Sigmoid colon (tissue), 7 donors: ENCODE results near the gene TPSD1. TPM values are rescaled to one million over a fixed set of nuclear protein-coding genes. Genes with fewer than 3 reads are reported as not detected.

Source experiments
- DNase-seq: peaks from one replicate; pipeline ENCODE4 v3.0.0-alpha.2; 2019
- H3K27ac ChIP-seq, 4 donors: fragments of 200-600 bp; sonication (generic); one replicate each; pipeline ENCODE4 v1.5.1; 2016 to 2019; ENCODE audit warnings: mild to moderate bottlenecking in 1 of 4
- H3K27me3 ChIP-seq, 3 donors: fragments of 200-600 bp; sonication (generic); one replicate each; pipeline ENCODE4 v1.5.1; 2019; ENCODE audit warnings: mild to moderate bottlenecking in 1 of 3
- H3K36me3 ChIP-seq, 4 donors: fragments of 200-600 bp; sonication (generic); one replicate each; pipeline ENCODE4 v1.5.1; 2016 to 2019
- H3K4me1 ChIP-seq, 4 donors: fragments of 200-600 bp; sonication (generic); one replicate each; pipeline ENCODE4 v1.5.1; 2017 to 2019
- H3K4me3 ChIP-seq, 4 donors: fragments of 200-600 bp; sonication (generic); one replicate each; pipeline ENCODE4 v1.5.1; 2017 to 2019; ENCODE audit warnings: mild to moderate bottlenecking in 2 of 4, moderate library complexity in 1 of 4
- H3K9me3 ChIP-seq, 4 donors: fragments of 200-600 bp in 3 of 4; sonication (generic) in 3 of 4; one replicate each; pipeline versions ENCODE4 v1.5.1 to v1.6.1; 2013 to 2019
- EP300 ChIP-seq, 4 donors: sonication (generic); formaldehyde crosslinking; IDR thresholded peaks; one replicate each; pipeline ENCODE4 v1.6.1; 2017; ENCODE audit warnings: antibody characterized with exemption in 4 of 4
- POLR2A ChIP-seq, 2 donors: fragments of 450-650 bp; IDR thresholded peaks; one replicate each; pipeline ENCODE4 v1.6.1; 2016; ENCODE audit warnings: antibody characterized with exemption in 2 of 2, mild to moderate bottlenecking in 2 of 2, moderate library complexity in 2 of 2
- POLR2AphosphoS5 ChIP-seq, 4 donors: sonication (generic); formaldehyde crosslinking; IDR thresholded peaks; one replicate each; pipeline ENCODE4 v1.6.1; 2017; ENCODE audit warnings: antibody characterized with exemption in 4 of 4
- WGBS, 2 donors: extraction: QIAGEN DNeasy Blood & Tissue Kit; methylation state at CpG; one replicate each; pipeline ENCODE4 v1.1.7; 2013; 5-methylcytosine and 5-hydroxymethylcytosine counted together
- intact Hi-C: fragments of 100-400 bp; cut with DNase I; formaldehyde crosslinking; loops from one replicate; pipeline ENCODE4 v1.15.1; 2023
- polyA plus RNA-seq, 3 donors: library from polyadenylated mRNA; stranded (reverse); fragments of 200-250 nt; gene quantifications; one replicate each; pipeline ENCODE4 v1.2.3, GENCODE V29; 2013
- total RNA-seq, 4 donors: library from RNA; depleted of rRNA; stranded (reverse); fragments of >200 nt; gene quantifications; one replicate each; pipeline ENCODE4 v1.1.0, GENCODE V29; 2016
- TF ChIP-seq, protein P1 (sequence below), 4 experiments: fragments of 450-650 bp in 3 of 4; fragments of 200-600 bp in 1 of 4; IDR thresholded peaks; one replicate each; pipeline ENCODE4 v1.5.1; 2016 to 2019; ENCODE audit warnings: antibody characterized with exemption in 4 of 4, mild to moderate bottlenecking in 3 of 4, moderate library complexity in 2 of 4
- donor health status: healthy with polysubstance abuse.
- donor health status: Bipolar disorder and iron deficiency.
- donor health status: healthy.

Gene TPSD1
- total and polyA plus RNA-seq, 7 donors, result 0.71 to 5.3 (median 1.2) TPM; not detected in 4

DNA sequence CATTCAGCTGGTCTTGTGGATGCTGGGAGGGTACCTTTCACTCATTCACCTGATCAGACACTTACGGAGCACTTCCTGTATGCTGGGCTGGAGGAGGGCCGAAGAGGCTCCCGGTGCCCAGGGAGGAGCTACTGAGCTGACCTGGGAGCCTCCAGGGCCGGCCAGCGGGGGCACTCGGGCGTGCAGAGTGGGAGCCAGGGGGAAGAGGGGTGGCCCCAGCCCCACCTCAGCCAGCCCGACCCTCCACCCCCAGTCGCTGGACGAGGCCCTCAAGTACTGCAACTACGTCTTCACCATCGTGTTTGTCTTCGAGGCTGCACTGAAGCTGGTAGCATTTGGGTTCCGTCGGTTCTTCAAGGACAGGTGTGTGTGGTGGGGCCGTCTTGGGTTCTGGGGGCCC is 41.1 kb upstream of the TPSD1 start:
- Histone ChIP-seq H3K36me3 (peaks cover 72 to 100% (median 96%) of the 10 kb centered on the region in 4 donors), H3K9me3 (no peaks in the 10 kb centered on the region), H3K27me3 (no peaks in the 10 kb centered on the region), H3K27ac (no peak overlapping the region), H3K4me1 (no peaks in the 10 kb centered on the region), H3K4me3 (no peak overlapping the region)
- TF ChIP-seq POLR2AphosphoS5 (IDR thresholded peaks at IDR 0.05) (no peak), POLR2A (IDR thresholded peaks at IDR 0.05) (no peak), EP300 (IDR thresholded peaks at IDR 0.05) (no peak)
- TF ChIP-seq, protein P1, sequence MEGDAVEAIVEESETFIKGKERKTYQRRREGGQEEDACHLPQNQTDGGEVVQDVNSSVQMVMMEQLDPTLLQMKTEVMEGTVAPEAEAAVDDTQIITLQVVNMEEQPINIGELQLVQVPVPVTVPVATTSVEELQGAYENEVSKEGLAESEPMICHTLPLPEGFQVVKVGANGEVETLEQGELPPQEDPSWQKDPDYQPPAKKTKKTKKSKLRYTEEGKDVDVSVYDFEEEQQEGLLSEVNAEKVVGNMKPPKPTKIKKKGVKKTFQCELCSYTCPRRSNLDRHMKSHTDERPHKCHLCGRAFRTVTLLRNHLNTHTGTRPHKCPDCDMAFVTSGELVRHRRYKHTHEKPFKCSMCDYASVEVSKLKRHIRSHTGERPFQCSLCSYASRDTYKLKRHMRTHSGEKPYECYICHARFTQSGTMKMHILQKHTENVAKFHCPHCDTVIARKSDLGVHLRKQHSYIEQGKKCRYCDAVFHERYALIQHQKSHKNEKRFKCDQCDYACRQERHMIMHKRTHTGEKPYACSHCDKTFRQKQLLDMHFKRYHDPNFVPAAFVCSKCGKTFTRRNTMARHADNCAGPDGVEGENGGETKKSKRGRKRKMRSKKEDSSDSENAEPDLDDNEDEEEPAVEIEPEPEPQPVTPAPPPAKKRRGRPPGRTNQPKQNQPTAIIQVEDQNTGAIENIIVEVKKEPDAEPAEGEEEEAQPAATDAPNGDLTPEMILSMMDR (IDR thresholded peaks at IDR 0.05), result no peak
- WGBS, 2 donors, result 65 to 82% methylated on average over 16 of the region's 16 CpGs
- no peak for DNase-seq
- intact Hi-C loops, result no loop called here

DNA sequence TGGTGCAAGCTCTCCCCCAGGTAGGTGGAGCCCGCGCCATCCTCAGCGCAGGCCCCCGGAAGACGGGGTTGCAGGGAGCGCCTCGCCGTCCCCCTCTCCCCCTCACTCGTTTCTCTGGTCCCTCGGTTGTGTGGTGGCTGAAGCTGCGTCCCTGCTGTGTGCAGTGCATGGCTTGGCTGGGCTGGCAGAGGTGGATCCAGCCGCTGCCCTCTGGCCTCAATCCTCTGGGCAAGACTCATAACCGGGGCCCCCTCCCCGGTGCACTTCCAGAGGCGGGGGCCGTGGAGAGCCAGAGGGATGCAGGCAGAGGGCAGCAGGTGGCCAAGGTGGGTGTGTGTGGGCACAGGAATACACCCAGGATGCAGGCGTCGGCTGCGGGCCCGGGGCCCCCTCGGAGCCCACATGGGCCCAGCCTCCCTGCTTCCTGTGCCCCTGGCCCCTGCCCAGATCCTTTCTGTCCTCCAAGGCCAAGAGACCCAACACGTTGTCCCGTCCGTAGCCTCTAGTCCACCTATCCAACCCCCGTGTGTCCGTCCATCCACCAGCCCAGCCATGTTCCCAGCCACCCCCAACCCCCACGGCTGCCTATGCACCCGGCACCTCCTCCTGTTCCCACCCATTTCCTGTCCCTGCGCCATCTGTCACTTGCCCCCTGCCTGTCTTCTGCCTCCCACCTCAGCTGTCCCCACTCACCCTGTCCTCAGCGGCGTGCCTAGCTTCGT is 40.1 kb upstream of the TPSD1 start:
- intact Hi-C loops, result no loop called here
- 62 to 74% methylated on average over 32 of the region's 32 CpGs for WGBS, 2 donors
- Histone ChIP-seq H3K27ac (no peak overlapping the region), H3K4me1 (peaks cover 0 to 6% (median 0%) of the 10 kb centered on the region in 4 donors), H3K36me3 (peaks cover 68 to 100% (median 95%) of the 10 kb centered on the region in 4 donors), H3K4me3 (no peak overlapping the region), H3K27me3 (no peaks in the 10 kb centered on the region), H3K9me3 (no peaks in the 10 kb centered on the region)
- DNase-seq, result no peak
- TF ChIP-seq EP300 (IDR thresholded peaks at IDR 0.05) (no peak), POLR2A (IDR thresholded peaks at IDR 0.05) (no peak), POLR2AphosphoS5 (IDR thresholded peaks at IDR 0.05) (no peak)
- TF ChIP-seq, protein P1 (IDR thresholded peaks at IDR 0.05), result no peak

DNA sequence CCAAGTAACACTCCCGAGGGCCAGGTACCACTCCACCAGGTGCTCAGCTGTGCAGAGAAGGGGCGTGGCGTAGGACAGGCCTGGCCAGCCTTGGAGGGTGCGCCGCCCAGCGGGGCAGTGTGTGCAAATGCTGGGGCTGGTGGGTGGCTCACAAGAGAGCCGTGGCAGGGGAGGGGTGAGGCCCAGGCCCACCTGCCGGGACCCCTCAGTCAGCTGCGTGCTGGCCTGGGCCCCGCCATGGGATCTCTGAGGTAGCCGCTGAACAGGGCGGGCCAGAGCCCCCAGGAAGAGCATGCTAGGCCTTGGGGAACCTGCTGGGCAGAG is 39.6 kb upstream of the TPSD1 start:
- WGBS, 2 donors, result 40 to 82% methylated on average over 12 of the region's 12 CpGs

DNA sequence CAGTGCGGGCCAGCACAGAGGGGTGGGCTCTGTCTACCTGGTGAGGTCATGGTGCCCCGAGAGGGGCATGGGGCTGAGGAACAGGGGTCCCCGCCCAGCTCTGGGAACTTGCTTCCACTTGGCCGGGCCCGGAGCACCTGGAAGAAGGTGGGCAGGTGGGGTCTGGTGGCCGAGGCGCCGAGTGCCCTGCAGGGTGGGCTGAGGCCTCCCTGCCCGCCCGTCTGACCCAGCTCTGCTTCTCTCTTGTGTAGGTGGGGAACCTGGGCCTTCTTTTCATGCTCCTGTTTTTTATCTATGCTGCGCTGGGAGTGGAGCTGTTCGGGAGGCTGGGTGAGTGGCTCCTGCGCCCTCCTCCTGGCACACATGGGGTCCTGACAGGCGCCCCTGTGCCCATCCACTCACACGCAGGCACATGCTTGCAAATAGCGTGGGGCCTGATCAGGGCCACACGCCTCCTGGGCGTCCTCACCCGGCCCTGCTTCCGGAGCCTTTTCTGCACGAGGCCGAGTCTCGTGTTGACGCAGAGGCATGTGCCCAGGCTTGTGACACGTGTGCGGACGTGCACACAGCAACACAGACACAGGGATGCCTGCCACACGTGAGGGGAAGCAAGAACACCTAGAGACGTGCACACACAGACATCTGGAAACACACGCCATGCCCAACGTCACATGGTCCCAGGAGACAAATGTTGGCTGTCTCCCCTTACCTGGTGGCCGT is 39.0 kb upstream of the TPSD1 start:
- peaks cover 0 to 8% (median 0%) of the 10 kb centered on the region in 4 donors for H3K4me1 ChIP-seq
- intact Hi-C loops, result no loop called here
- no peaks in the 10 kb centered on the region for H3K9me3 ChIP-seq
- H3K27ac ChIP-seq, result no peak overlapping the region
- no peak overlapping the region for H3K4me3 ChIP-seq
- H3K36me3 ChIP-seq, result peaks cover 59 to 99% (median 90%) of the 10 kb centered on the region in 4 donors
- WGBS, 2 donors, result 70 to 87% methylated on average over 32 of the region's 32 CpGs
- H3K27me3 ChIP-seq, result no peaks in the 10 kb centered on the region
- TF ChIP-seq POLR2AphosphoS5 (IDR thresholded peaks at IDR 0.05) (no peak), POLR2A (IDR thresholded peaks at IDR 0.05) (no peak), EP300 (IDR thresholded peaks at IDR 0.05) (no peak)
- TF ChIP-seq, protein P1 (IDR thresholded peaks at IDR 0.05), result no peak
- no peak for DNase-seq

More for the DNA sequence above, 39.6 kb upstream of the TPSD1 start:
- H3K27me3 ChIP-seq, result no peaks in the 10 kb centered on the region
- H3K27ac ChIP-seq, result no peak overlapping the region
- peaks cover 0 to 8% (median 0%) of the 10 kb centered on the region in 4 donors for H3K4me1 ChIP-seq
- no peak overlapping the region for H3K4me3 ChIP-seq
- intact Hi-C loops, result no loop called here
- no peaks in the 10 kb centered on the region for H3K9me3 ChIP-seq
- peaks cover 63 to 100% (median 95%) of the 10 kb centered on the region in 4 donors for H3K36me3 ChIP-seq
- TF ChIP-seq, protein P1 (IDR thresholded peaks at IDR 0.05), result no peak
- no peak for TF ChIP-seq POLR2A (IDR thresholded peaks at IDR 0.05)
- TF ChIP-seq EP300 (IDR thresholded peaks at IDR 0.05), result no peak
- TF ChIP-seq POLR2AphosphoS5 (IDR thresholded peaks at IDR 0.05), result no peak
- no peak for DNase-seq
